Uterus (tissue), 2 donors: ENCODE data around the gene RNF32.

ENCODE experiments used
- POLR2A ChIP-seq, 2 donors: fragments of 450-650 bp; IDR thresholded peaks; one replicate each; pipeline ENCODE4 v1.6.1; 2016; ENCODE audit warnings: antibody characterized with exemption in 2 of 2, mild to moderate bottlenecking in 1 of 2, moderate library complexity in 1 of 2
- TF ChIP-seq, protein P1 (sequence below), 4 experiments: fragments of 200-600 bp in 2 of 4; fragments of 450-650 bp in 2 of 4; sonication (generic) in 2 of 4; IDR thresholded peaks; one replicate each; pipeline ENCODE4 v1.5.1; 2016 to 2019; ENCODE audit warnings: antibody characterized with exemption in 4 of 4, mild to moderate bottlenecking in 2 of 4, moderate library complexity in 1 of 4

DNA sequence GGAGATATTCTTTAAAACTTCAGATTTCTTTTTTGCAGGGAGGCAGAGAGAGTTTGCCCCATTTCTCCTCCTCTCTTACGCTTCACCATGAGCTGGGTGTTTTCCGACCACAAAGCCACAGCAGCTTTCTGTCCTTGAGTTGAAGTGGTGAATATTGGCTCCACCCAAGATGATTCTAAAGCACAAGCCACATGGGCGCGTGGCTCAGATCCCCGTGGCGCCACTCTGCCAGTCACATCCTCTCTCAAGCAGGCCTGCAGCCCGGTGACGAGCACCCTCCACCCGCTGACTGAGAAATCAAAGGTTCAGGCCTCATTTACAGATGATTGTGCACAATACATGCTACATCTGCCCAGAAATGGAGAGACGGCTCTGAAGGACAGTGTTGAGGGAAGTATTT, 27.6 kb upstream of the RNF32 start:
- TF ChIP-seq POLR2A (IDR thresholded peaks at IDR 0.05) = no peak
- TF ChIP-seq, protein P1, sequence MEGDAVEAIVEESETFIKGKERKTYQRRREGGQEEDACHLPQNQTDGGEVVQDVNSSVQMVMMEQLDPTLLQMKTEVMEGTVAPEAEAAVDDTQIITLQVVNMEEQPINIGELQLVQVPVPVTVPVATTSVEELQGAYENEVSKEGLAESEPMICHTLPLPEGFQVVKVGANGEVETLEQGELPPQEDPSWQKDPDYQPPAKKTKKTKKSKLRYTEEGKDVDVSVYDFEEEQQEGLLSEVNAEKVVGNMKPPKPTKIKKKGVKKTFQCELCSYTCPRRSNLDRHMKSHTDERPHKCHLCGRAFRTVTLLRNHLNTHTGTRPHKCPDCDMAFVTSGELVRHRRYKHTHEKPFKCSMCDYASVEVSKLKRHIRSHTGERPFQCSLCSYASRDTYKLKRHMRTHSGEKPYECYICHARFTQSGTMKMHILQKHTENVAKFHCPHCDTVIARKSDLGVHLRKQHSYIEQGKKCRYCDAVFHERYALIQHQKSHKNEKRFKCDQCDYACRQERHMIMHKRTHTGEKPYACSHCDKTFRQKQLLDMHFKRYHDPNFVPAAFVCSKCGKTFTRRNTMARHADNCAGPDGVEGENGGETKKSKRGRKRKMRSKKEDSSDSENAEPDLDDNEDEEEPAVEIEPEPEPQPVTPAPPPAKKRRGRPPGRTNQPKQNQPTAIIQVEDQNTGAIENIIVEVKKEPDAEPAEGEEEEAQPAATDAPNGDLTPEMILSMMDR (IDR thresholded peaks at IDR 0.05) = no peak
